Gastroesophageal sphincter (tissue), 3 donors: ENCODE data around the gene P3H3.

Experiments used
- EP300 ChIP-seq: sonication (generic); formaldehyde crosslinking; IDR thresholded peaks from one replicate; pipeline ENCODE4 v1.6.1; 2017; ENCODE audit warnings: antibody characterized with exemption, mild to moderate bottlenecking
- TF ChIP-seq, protein P1 (sequence below), 4 experiments: fragments of 200-600 bp in 2 of 4; fragments of 450-650 bp in 2 of 4; sonication (generic) in 1 of 4; IDR thresholded peaks; one replicate each; pipeline ENCODE4 v1.5.1; 2017 to 2019; ENCODE audit warnings: antibody characterized with exemption in 4 of 4, mild to moderate bottlenecking in 2 of 4, moderate library complexity in 2 of 4

- TF ChIP-seq, protein P1, sequence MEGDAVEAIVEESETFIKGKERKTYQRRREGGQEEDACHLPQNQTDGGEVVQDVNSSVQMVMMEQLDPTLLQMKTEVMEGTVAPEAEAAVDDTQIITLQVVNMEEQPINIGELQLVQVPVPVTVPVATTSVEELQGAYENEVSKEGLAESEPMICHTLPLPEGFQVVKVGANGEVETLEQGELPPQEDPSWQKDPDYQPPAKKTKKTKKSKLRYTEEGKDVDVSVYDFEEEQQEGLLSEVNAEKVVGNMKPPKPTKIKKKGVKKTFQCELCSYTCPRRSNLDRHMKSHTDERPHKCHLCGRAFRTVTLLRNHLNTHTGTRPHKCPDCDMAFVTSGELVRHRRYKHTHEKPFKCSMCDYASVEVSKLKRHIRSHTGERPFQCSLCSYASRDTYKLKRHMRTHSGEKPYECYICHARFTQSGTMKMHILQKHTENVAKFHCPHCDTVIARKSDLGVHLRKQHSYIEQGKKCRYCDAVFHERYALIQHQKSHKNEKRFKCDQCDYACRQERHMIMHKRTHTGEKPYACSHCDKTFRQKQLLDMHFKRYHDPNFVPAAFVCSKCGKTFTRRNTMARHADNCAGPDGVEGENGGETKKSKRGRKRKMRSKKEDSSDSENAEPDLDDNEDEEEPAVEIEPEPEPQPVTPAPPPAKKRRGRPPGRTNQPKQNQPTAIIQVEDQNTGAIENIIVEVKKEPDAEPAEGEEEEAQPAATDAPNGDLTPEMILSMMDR (IDR thresholded peaks at IDR 0.05) = no peak
- TF ChIP-seq EP300 = no peak
These were observed 48.3 kb upstream of the P3H3 start for GRCh38 chr12:6779708-6780432.
